CD4-positive, CD25-positive, alpha-beta regulatory T cell (primary cell): ENCODE data around the gene ACAD9. TPM values are rescaled to one million over a fixed set of nuclear protein-coding genes. Genes with fewer than 3 reads are reported as not detected.

Experiments used
- ATAC-seq, 2 donors: fragments of 150-1000 bp; cut with Tn5 transposase; one replicate each; pipeline ENCODE4 v1.10.0; 2021; ENCODE audit warnings: low read depth in 2 of 2, moderate number of reproducible peaks in 2 of 2, moderate library complexity in 1 of 2
- DNase-seq, 3 donors: peaks; one replicate each; pipeline versions ENCODE4 v3.0.0 to v3.0.0-alpha.2; 2012 to 2022; ENCODE audit warnings: mixed read lengths in 1 of 3
- H3K27ac ChIP-seq: one replicate; pipeline ENCODE4 v1.7.0; 2013; ENCODE audit warnings: mild to moderate bottlenecking, low read length; ENCODE audit not compliant: insufficient read depth, poor library complexity, severe bottlenecking
- H3K27me3 ChIP-seq: one replicate; pipeline ENCODE4 v1.7.0; 2013; ENCODE audit warnings: low read length; ENCODE audit not compliant: control insufficient read depth, insufficient read depth
- H3K36me3 ChIP-seq: one replicate; pipeline ENCODE4 v1.7.0; 2013; ENCODE audit warnings: mild to moderate bottlenecking, low read length, moderate library complexity; ENCODE audit not compliant: control insufficient read depth, insufficient read depth
- H3K4me1 ChIP-seq: 2 replicates; pipeline ENCODE4 v1.7.0; 2013; ENCODE audit warnings: mild to moderate bottlenecking, low read length; ENCODE audit not compliant: insufficient read depth, control insufficient read depth, poor library complexity, severe bottlenecking
- H3K4me3 ChIP-seq: one replicate; pipeline ENCODE4 v1.7.0; 2013; ENCODE audit warnings: low read depth, mild to moderate bottlenecking, low read length, moderate library complexity
- H3K9me3 ChIP-seq, 2 experiments: 1 replicate in 1 of 2; 2 replicates in 1 of 2; pipeline ENCODE4 v1.7.0; 2013; ENCODE audit warnings: low read length in 2 of 2, mild to moderate bottlenecking in 1 of 2, moderate library complexity in 1 of 2; ENCODE audit not compliant: control insufficient read depth in 2 of 2
- H3K27ac Mint-ChIP-seq, 3 donors: one replicate each; pipeline ENCODE4 v1.8.0; 2020 to 2022; ENCODE audit warnings: mild to moderate bottlenecking in 3 of 3, mixed read lengths in 3 of 3, moderate library complexity in 2 of 3
- H3K27me3 Mint-ChIP-seq: one replicate; pipeline ENCODE4 v1.8.0; 2022; ENCODE audit warnings: mild to moderate bottlenecking, mixed read lengths
- H3K36me3 Mint-ChIP-seq: one replicate; pipeline ENCODE4 v1.8.0; 2020; ENCODE audit warnings: mixed read lengths
- H3K4me1 Mint-ChIP-seq, 4 donors: one replicate each; pipeline ENCODE4 v1.8.0; 2020 to 2022; ENCODE audit warnings: mixed read lengths in 4 of 4, mild to moderate bottlenecking in 1 of 4
- H3K4me3 Mint-ChIP-seq, 4 donors: one replicate each; pipeline ENCODE4 v1.8.0; 2020 to 2022; ENCODE audit warnings: mild to moderate bottlenecking in 4 of 4, mixed read lengths in 4 of 4, moderate library complexity in 3 of 4
- H3K9me3 Mint-ChIP-seq, 7 donors: one replicate each; pipeline ENCODE4 v1.8.0; 2020 to 2022; ENCODE audit warnings: mixed read lengths in 7 of 7, mild to moderate bottlenecking in 3 of 7, moderate library complexity in 2 of 7
- polyA plus RNA-seq, 4 donors: library from polyadenylated mRNA; unstranded; fragments of 300-500 nt; fragmentation: Illumina TruSeq; gene quantifications; one replicate each; pipeline ENCODE4 v1.2.3, GENCODE V29; 2021
- total RNA-seq: library from RNA; stranded (reverse); gene quantifications from one replicate; pipeline ENCODE4 v1.2.3, GENCODE V29; 2022

Gene ACAD9
- total and polyA plus RNA-seq, 5 donors from 2014 or later: 18.0 to 46.7 (median 25.1) TPM

DNA sequence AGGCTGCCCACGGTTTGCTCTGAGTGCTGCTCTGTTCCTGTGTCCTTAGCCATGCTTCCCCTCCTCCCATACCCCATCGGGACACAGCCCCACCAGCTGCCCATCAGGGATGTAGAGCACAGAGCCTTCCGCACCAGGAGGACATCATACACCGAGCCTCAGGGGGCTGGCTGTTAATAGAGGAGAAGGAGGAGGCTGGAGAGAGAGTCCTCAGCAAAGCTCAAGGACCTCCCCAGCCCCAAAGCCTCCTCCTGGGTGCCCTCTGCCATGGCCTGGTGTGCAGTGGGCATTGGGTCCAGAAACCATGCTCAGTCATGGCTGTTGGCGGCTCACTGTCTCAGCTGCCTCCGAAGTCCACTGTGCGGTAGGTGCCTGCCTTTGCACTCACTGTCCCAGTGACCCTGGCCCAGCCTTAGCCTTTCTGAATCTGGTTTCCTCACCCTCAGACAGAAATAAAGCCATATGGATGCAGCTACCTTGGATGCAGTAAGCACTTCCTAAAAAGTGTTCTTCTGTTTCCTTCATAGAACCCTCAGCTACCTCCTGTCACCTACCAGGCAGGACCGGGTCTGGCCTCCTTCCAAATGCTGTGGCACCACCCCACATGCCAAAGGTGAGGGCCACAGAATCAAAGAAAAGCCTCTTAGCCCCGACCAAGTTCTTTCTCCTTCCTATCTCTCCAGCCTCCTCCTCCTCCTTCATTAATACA is 53.9 kb downstream of the ACAD9 start:
- H3K27me3 Mint-ChIP-seq: peaks cover 12% of the 10 kb centered on the region
- H3K9me3 Mint-ChIP-seq: no peaks in the 10 kb centered on the region
- no peak overlapping the region for H3K4me3 Mint-ChIP-seq
- Histone ChIP-seq H3K4me1 (no peaks in the 10 kb centered on the region), H3K9me3 (no peaks in the 10 kb centered on the region), H3K27ac (no peak overlapping the region), H3K36me3 (no peaks in the 10 kb centered on the region), H3K27me3 (no peaks in the 10 kb centered on the region), H3K4me3 (no peak overlapping the region)
- no peaks in the 10 kb centered on the region for H3K4me1 Mint-ChIP-seq
- H3K36me3 Mint-ChIP-seq: no peaks in the 10 kb centered on the region
- DNase-seq (no peak), ATAC-seq (no peak)
- peak overlapping the region in 2 of 3 donors; percentile 41 to 75 for H3K27ac Mint-ChIP-seq

DNA sequence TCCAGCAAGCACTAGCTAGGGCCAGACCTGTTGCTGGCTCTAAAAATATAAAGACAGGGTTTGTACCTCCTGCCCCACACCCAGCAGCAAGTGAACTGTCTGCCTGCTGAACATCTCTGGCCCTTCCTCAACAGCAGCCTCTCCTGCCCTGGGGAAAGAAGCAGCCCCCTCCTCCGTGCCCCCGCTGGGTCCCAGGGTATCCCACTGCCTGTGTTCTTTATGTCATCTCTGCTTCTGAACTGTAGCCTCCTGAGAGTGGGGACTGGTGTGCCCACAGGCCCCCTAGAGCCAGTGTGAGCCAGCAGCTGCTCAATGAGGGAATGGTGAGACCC is 54.5 kb downstream of the ACAD9 start:
- DNase-seq: no peak
- H3K27ac ChIP-seq: no peak overlapping the region
- H3K27me3 Mint-ChIP-seq: peaks cover 12% of the 10 kb centered on the region
- no peaks in the 10 kb centered on the region for H3K36me3 ChIP-seq
- no peak overlapping the region for H3K4me3 Mint-ChIP-seq
- peak overlapping the region in 1 of 3 donors; percentile 75 for H3K27ac Mint-ChIP-seq
- no peaks in the 10 kb centered on the region for H3K9me3 ChIP-seq
- H3K4me1 ChIP-seq: no peaks in the 10 kb centered on the region
- H3K4me3 ChIP-seq: no peak overlapping the region
- no peaks in the 10 kb centered on the region for H3K9me3 Mint-ChIP-seq
- H3K4me1 Mint-ChIP-seq: no peaks in the 10 kb centered on the region
- no peaks in the 10 kb centered on the region for H3K36me3 Mint-ChIP-seq
- no peak for ATAC-seq
- no peaks in the 10 kb centered on the region for H3K27me3 ChIP-seq

DNA sequence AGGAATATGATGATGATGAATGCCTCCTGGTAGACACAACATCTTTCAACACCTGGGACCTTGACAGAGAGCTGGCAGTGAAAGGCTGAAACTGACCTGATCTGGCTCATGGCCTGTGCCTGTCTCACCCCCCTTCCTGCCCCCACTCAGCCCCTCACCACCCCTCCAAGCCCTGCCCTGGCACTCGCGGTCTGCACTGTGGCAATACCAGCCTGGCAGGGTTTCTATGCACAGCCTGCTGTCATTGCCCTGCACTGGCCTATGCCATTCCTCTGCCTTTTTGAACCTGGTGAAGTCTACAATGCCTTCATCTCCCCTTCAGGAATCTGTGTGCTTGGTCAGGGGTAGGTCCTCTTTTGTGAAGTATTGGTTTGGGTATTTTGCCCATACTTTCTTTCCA is 56.5 kb downstream of the ACAD9 start:
- Mint-ChIP-seq H3K27me3 (peaks cover 26% of the 10 kb centered on the region), H3K4me3 (no peak overlapping the region), H3K4me1 (no peaks in the 10 kb centered on the region), H3K36me3 (no peaks in the 10 kb centered on the region), H3K27ac (no peak overlapping the region), H3K9me3 (no peaks in the 10 kb centered on the region)
- H3K4me1 ChIP-seq: no peaks in the 10 kb centered on the region
- DNase-seq (no peak), ATAC-seq (no peak)
- no peaks in the 10 kb centered on the region for H3K27me3 ChIP-seq
- H3K36me3 ChIP-seq: no peaks in the 10 kb centered on the region
- no peak overlapping the region for H3K4me3 ChIP-seq
- H3K27ac ChIP-seq: no peak overlapping the region
- no peaks in the 10 kb centered on the region for H3K9me3 ChIP-seq

DNA sequence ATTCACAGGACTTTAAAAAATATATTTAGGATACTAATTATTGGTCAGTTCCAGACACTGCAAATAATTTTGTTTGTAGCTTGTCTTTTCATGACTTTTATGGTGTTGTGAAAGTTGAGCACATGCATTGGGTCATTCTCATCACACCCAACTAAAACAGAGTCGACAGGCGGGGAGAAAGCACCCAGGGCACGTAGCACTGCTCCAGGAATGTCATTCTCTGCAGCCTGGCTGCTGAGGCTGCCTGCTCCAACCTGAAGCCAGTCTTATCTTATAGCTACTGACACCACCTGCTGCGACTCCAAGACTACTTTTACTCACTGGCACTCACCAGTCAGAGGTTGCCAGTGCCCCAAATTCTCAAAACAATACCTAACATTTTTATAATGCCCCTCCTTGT is 56.9 kb downstream of the ACAD9 start:
- Mint-ChIP-seq H3K27ac (no peak overlapping the region), H3K27me3 (peaks cover 23% of the 10 kb centered on the region), H3K9me3 (no peaks in the 10 kb centered on the region), H3K36me3 (no peaks in the 10 kb centered on the region), H3K4me1 (no peaks in the 10 kb centered on the region), H3K4me3 (no peak overlapping the region)
- Histone ChIP-seq H3K4me1 (no peaks in the 10 kb centered on the region), H3K9me3 (no peaks in the 10 kb centered on the region), H3K27me3 (no peaks in the 10 kb centered on the region), H3K27ac (no peak overlapping the region), H3K36me3 (no peaks in the 10 kb centered on the region), H3K4me3 (no peak overlapping the region)
- DNase-seq (no peak), ATAC-seq (no peak)

DNA sequence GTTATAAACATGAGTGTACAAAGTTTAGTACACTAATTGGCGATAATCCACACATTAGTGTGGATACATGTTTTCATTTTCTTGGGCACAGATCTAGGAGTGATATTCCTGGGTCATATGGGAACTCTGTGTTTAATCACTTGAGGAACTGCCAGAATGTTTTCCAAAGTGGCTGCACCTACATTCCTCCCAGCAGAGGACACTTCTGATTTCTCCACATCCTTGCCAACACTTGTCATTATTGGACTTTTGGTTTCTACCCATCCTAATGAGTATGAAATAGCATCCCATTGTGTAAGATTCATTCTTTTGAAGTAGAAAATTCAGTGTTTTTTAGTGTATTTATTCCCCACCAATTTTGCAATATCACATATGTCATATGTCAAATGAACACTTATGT is 60.8 kb downstream of the ACAD9 start:
- DNase-seq (no peak), ATAC-seq (no peak)
- no peaks in the 10 kb centered on the region for H3K36me3 Mint-ChIP-seq
- Histone ChIP-seq H3K27ac (no peak overlapping the region), H3K9me3 (no peaks in the 10 kb centered on the region), H3K36me3 (no peaks in the 10 kb centered on the region), H3K27me3 (peaks cover 3% of the 10 kb centered on the region), H3K4me3 (no peak overlapping the region), H3K4me1 (no peaks in the 10 kb centered on the region)
- H3K9me3 Mint-ChIP-seq: no peaks in the 10 kb centered on the region
- no peak overlapping the region for H3K27ac Mint-ChIP-seq
- no peaks in the 10 kb centered on the region for H3K4me1 Mint-ChIP-seq
- H3K4me3 Mint-ChIP-seq: no peak overlapping the region
- peaks cover 25% of the 10 kb centered on the region for H3K27me3 Mint-ChIP-seq

DNA sequence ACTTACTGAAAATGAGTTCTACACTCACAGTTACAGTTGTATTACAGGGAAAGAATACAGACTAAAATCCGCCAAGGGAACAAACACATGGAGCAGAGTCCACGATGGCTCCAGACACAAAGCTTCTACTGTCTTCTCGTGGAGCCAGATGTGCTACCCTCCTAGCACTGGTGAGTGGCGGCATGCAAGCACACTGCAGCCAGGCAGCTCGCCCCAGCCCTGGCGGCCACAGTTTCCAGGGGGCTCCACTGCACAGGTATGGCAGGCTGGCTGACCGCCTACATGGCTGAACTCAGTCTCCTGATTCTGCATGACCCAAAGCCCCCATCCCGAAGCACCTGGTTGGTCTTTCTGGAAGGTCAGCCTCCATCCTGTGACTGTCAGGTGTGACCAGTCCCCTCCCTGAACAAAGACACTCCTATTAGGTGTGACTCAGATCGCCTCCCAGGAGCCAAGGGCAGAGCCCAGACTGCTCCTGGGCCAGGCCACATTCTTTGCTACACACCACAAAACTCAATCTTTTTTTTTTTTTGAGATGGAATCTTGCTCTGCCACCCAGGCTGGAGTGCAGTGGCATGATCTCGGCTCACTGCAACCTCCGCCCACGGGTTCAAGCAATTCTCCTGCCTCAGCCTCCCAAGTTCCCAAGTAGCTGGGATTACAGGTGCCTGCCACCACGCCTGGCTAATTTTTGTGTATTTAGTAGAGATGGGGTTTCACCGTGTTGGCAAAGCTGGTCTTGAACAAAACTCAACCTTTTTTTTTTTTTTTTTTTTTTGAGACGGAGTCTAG is 62.9 kb downstream of the ACAD9 start:
- DNase-seq (no peak), ATAC-seq (no peak)
- Histone ChIP-seq H3K4me1 (no peaks in the 10 kb centered on the region), H3K36me3 (no peaks in the 10 kb centered on the region), H3K27ac (no peak overlapping the region), H3K9me3 (no peaks in the 10 kb centered on the region), H3K27me3 (peaks cover 3% of the 10 kb centered on the region), H3K4me3 (no peak overlapping the region)
- H3K4me1 Mint-ChIP-seq: no peaks in the 10 kb centered on the region
- peaks cover 28% of the 10 kb centered on the region for H3K27me3 Mint-ChIP-seq
- no peaks in the 10 kb centered on the region for H3K9me3 Mint-ChIP-seq
- H3K36me3 Mint-ChIP-seq: no peaks in the 10 kb centered on the region
- no peak overlapping the region for H3K4me3 Mint-ChIP-seq
- no peak overlapping the region for H3K27ac Mint-ChIP-seq

DNA sequence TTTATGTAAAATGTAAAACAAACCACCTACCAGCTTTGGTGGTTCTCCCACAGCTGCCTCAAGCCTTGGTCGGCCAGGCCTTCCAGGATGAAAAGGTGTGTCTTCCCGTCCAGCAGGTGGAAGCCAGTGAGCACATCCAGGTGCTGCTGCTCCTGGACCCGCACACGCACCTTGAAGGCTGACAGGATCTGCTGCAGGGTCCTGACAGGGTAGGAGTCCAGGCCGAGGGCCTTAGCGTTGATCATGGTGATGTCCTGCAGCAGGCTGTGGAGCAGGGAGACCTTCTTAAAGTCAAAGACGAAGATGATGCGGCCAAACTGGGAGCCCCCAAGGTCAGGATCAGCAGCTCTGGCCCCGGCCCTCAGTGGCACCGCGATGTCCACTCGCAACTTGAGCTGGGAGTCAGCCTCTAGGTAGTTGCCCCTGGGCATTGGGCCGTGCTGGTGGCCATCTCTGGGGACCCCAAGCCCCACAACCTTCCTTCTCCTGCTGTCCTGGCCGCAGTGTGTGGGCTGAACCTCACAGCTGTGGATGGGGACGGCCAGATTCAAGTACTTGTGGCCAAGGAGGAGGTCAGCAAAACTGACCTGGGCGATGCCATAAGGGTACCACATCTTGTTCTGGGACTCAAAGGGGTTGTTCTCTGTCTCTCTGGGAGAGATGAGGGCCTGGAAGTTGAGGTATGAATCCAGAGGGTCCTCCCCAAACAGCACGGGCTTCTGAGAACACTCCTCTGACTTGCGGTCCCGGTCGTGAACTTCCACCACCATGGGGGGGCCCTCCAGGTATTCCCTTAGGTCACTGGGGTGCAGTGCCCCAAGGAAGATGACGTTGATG is 65.8 kb downstream of the ACAD9 start:
- H3K4me3 Mint-ChIP-seq: no peak overlapping the region
- no peaks in the 10 kb centered on the region for H3K9me3 Mint-ChIP-seq
- no peaks in the 10 kb centered on the region for H3K4me1 ChIP-seq
- no peak for DNase-seq
- H3K27ac ChIP-seq: no peak overlapping the region
- H3K27me3 ChIP-seq: peaks cover 3% of the 10 kb centered on the region
- ATAC-seq: no peak
- H3K36me3 ChIP-seq: no peaks in the 10 kb centered on the region
- no peaks in the 10 kb centered on the region for H3K9me3 ChIP-seq
- H3K4me1 Mint-ChIP-seq: no peaks in the 10 kb centered on the region
- no peak overlapping the region for H3K4me3 ChIP-seq
- peaks cover 25% of the 10 kb centered on the region for H3K27me3 Mint-ChIP-seq
- H3K36me3 Mint-ChIP-seq: no peaks in the 10 kb centered on the region
- no peak overlapping the region for H3K27ac Mint-ChIP-seq
